Measurements from ENCODE around the gene RRP15. TPM values are rescaled to one million over a fixed set of nuclear protein-coding genes. Genes with fewer than 3 reads are reported as not detected.
"Not testable (repeated sequence)": the region's sequence is repeated elsewhere in the genome, so short reads cannot be mapped to it uniquely, and the experiment has no call there.

The RRP15 gene
- polyA plus RNA-seq, 3 donors = 0.81 to 7.6 (median 4.6) TPM

GRCh38 chr1:218317061-218317460, 32.0 kb downstream of the RRP15 start:
- TF ChIP-seq, protein P1, sequence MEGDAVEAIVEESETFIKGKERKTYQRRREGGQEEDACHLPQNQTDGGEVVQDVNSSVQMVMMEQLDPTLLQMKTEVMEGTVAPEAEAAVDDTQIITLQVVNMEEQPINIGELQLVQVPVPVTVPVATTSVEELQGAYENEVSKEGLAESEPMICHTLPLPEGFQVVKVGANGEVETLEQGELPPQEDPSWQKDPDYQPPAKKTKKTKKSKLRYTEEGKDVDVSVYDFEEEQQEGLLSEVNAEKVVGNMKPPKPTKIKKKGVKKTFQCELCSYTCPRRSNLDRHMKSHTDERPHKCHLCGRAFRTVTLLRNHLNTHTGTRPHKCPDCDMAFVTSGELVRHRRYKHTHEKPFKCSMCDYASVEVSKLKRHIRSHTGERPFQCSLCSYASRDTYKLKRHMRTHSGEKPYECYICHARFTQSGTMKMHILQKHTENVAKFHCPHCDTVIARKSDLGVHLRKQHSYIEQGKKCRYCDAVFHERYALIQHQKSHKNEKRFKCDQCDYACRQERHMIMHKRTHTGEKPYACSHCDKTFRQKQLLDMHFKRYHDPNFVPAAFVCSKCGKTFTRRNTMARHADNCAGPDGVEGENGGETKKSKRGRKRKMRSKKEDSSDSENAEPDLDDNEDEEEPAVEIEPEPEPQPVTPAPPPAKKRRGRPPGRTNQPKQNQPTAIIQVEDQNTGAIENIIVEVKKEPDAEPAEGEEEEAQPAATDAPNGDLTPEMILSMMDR (IDR thresholded peaks at IDR 0.05) = no peak
- no peaks in the 10 kb centered on the region for H3K79me2 ChIP-seq (ENCODE audit: insufficient read depth, low read length)
- H4K20me1 ChIP-seq (ENCODE audit: insufficient read depth, low read length) = no peaks in the 10 kb centered on the region
- H3K4me3 Mint-ChIP-seq = no peak overlapping the region
- H3K4me1 ChIP-seq (ENCODE audit: control insufficient read depth in 1 of 2, insufficient read depth in 2 of 2, low read length in 2 of 2) = no peaks in the 10 kb centered on the region
- no peak overlapping the region for H3K9ac ChIP-seq (ENCODE audit: insufficient read depth, low read length, poor library complexity, severe bottlenecking)
- H3K27me3 ChIP-seq (ENCODE audit: control insufficient read depth in 2 of 2, insufficient read depth in 2 of 2, low read length in 2 of 2) = no peaks in the 10 kb centered on the region
- no peak overlapping the region for H3K27ac Mint-ChIP-seq
- no peaks in the 10 kb centered on the region for H3K9me3 ChIP-seq (replicated peaks in 1 of 2; ENCODE audit: control insufficient read depth in 1 of 2, insufficient read depth in 1 of 2, low read length in 2 of 2)
- no CpG with 5 or more reads among the region's 5 CpGs for WGBS (ENCODE audit: insufficient coverage)
- no peaks in the 10 kb centered on the region for H3K9me3 Mint-ChIP-seq
- no peak overlapping the region for H3K27ac ChIP-seq (ENCODE audit: low read depth in 1 of 2, low read length in 2 of 2)
- DNase-seq = no peak
- H3K36me3 Mint-ChIP-seq = peaks cover 15 to 30% of the 10 kb centered on the region in 2 donors
- no peaks in the 10 kb centered on the region for H3K4me1 Mint-ChIP-seq
- intact Hi-C loops (cut with micrococcal nuclease) = no loop called here
- H3K4me3 ChIP-seq (replicated peaks in 1 of 3; ENCODE audit: low read depth in 2 of 3, low read length in 3 of 3) = no peak overlapping the region
- H3K36me3 ChIP-seq (replicated peaks in 1 of 2; ENCODE audit: control insufficient read depth in 1 of 2, insufficient read depth in 2 of 2, low read length in 2 of 2) = peaks cover 0 to under 1% of the 10 kb centered on the region in 2 donors
- H3K27me3 Mint-ChIP-seq (ENCODE audit: low read depth in 3 of 3) = no peaks in the 10 kb centered on the region
- H3K4me2 ChIP-seq (replicated peaks; ENCODE audit: extremely low read depth, low read length, poor library complexity, severe bottlenecking) = no peak overlapping the region
- no peak overlapping the region for H2AFZ ChIP-seq (ENCODE audit: insufficient read depth, low read depth, low read length, poor library complexity, severe bottlenecking)

- peaks cover 15% of the 10 kb centered on the region in 2 donors for H3K36me3 ChIP-seq (replicated peaks in 1 of 2; ENCODE audit: control insufficient read depth in 1 of 2, insufficient read depth in 2 of 2, low read length in 2 of 2)
- not testable (repeated sequence) for H3K4me3 Mint-ChIP-seq; H3K27me3 ChIP-seq (ENCODE audit: control insufficient read depth in 2 of 2, insufficient read depth in 2 of 2, low read length in 2 of 2)
These were observed 35.1 kb downstream of the RRP15 start for GRCh38 chr1:218320182-218320581.

More at GRCh38 chr1:218320182-218320581, 35.1 kb downstream of the RRP15 start:
- H3K9me3 ChIP-seq (replicated peaks in 1 of 2; ENCODE audit: control insufficient read depth in 1 of 2, insufficient read depth in 1 of 2, low read length in 2 of 2); intact Hi-C loops (cut with micrococcal nuclease); H3K9ac ChIP-seq (ENCODE audit: insufficient read depth, low read length, poor library complexity, severe bottlenecking); H3K4me2 ChIP-seq (replicated peaks; ENCODE audit: extremely low read depth, low read length, poor library complexity, severe bottlenecking); DNase-seq; H3K27ac Mint-ChIP-seq; H3K4me1 ChIP-seq (ENCODE audit: control insufficient read depth in 1 of 2, insufficient read depth in 2 of 2, low read length in 2 of 2); H3K79me2 ChIP-seq (ENCODE audit: insufficient read depth, low read length); H4K20me1 ChIP-seq (ENCODE audit: insufficient read depth, low read length); H3K9me3 Mint-ChIP-seq; H3K4me3 ChIP-seq (replicated peaks in 1 of 3; ENCODE audit: low read depth in 2 of 3, low read length in 3 of 3); H3K4me1 Mint-ChIP-seq; H3K27me3 Mint-ChIP-seq (ENCODE audit: low read depth in 3 of 3); H2AFZ ChIP-seq (ENCODE audit: insufficient read depth, low read depth, low read length, poor library complexity, severe bottlenecking); H3K27ac ChIP-seq (ENCODE audit: low read depth in 1 of 2, low read length in 2 of 2): not testable (repeated sequence)
- WGBS (ENCODE audit: insufficient coverage) = no CpG with 5 or more reads among the region's 3 CpGs
- H3K36me3 Mint-ChIP-seq = peaks cover 27 to 37% of the 10 kb centered on the region in 2 donors

All from CD14-positive monocyte (primary cell).